GM08714 (cell line): ENCODE data around the gene PABPN1L.

Source experiments
- H3K4me3 ChIP-seq: fragments of 200-500 bp; sonication (Bioruptor generic); 2 replicates; pipeline ENCODE4 v1.5.1; 2014; ENCODE audit warnings: mild to moderate bottlenecking, low read length, inconsistent platforms
- ZNF274 ChIP-seq: IDR thresholded peaks from 2 replicates; pipeline ENCODE4 v1.6.1; 2012; ENCODE audit warnings: mild to moderate bottlenecking, low read depth, low read length

Gene PABPN1L

DNA sequence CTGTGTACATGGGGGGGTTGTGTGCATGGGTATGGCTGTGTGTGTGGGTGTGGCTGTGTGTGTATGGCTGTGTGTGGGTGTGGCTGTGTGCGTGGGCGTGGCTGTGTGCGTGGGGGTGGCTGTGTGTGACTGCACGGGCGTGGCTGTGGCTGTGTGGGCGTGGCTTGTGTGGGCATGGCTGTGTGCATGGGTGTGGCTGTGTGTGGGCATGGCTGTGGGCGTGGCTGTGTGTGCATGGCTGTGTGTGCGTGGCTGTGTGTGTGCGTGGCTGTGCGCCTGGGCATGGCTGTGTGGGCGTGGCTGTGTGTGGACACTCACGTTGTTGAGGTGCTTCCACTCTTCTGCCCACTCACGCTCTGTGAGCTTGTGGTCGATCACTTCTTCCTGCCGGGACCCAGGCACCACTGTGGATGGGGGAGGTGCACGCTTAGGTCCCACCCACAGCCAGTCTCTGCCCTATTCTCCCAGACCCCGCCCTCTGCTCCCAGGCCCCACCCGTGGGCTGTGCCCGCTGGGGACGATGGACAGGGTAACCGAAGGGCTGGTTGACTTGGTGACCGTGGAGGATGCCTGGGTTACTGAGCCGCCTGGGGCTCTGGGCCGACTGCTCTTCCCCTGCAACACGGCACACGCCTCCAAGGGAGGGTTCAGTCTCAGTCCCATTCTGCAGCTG is 16.0 kb upstream of the PABPN1L start:
- no peak for TF ChIP-seq ZNF274

DNA sequence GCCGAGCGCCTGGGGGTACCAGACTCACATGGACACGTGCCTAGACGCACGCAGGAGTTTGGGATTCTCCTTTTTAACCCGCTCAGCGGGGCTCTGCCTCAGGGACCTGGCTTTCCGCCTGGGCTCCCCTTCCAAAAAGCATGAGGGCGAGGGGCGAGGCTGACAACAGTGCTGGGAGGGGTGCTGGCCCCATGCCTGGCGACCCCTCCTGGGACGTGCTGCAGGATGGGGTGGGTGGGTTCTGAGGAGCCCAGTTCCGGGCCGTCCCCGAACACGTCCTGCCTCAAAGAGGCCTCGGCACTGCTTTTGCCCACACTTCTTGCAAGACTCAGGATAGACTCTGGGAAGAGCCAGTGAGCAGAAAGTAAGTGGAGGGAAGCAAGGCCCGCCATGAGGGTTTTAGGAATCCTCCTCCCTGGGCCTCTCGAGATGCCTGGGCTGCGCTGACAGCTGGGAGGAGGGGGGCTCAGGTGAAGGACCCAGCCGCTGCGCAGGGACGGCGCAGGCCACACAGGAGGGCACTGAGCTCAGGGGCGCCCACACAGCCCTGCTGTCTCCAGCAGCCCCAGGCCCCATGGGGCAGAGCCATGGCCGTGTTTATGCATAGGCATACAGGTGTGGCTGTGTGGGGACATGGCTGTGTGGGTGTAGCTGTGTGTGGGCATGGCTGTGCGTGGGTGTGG is 15.4 kb upstream of the PABPN1L start:
- H3K4me3 ChIP-seq, result no peak overlapping the region
- TF ChIP-seq ZNF274, result no peak

More for the DNA sequence above, 16.0 kb upstream of the PABPN1L start:
- H3K4me3 ChIP-seq, result no peak overlapping the region

DNA sequence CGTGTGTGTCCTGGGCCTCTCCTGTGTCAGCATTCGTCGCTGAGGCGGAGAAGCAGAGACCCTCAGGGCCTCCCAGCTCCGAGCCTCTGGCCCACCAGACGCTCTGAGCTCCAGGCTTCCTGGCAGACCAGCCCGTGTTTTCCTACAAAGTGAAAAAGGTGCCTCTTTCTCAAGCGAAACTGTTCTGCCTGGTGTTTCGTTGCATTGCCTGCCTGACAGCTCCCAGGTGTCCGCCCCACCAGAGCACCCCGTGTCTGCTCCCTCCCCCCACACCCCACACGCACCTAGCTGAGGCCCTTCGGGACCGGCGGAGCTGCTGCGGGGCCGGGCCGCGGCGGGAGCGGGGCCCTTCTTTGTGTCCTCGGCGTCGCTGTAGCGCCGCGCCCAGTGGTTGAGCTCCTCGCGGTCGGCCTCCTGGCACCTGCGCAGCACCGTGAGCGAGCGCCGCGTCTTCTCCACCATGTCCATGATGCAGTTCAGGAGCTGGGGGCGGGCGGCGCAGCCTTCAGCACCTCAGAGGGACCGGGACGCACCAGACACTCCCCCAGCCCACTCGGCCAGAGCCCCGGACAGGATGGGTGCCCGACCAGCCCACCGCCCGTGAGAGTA is 14.7 kb upstream of the PABPN1L start:
- TF ChIP-seq ZNF274, result no peak
- H3K4me3 ChIP-seq, result no peak overlapping the region

DNA sequence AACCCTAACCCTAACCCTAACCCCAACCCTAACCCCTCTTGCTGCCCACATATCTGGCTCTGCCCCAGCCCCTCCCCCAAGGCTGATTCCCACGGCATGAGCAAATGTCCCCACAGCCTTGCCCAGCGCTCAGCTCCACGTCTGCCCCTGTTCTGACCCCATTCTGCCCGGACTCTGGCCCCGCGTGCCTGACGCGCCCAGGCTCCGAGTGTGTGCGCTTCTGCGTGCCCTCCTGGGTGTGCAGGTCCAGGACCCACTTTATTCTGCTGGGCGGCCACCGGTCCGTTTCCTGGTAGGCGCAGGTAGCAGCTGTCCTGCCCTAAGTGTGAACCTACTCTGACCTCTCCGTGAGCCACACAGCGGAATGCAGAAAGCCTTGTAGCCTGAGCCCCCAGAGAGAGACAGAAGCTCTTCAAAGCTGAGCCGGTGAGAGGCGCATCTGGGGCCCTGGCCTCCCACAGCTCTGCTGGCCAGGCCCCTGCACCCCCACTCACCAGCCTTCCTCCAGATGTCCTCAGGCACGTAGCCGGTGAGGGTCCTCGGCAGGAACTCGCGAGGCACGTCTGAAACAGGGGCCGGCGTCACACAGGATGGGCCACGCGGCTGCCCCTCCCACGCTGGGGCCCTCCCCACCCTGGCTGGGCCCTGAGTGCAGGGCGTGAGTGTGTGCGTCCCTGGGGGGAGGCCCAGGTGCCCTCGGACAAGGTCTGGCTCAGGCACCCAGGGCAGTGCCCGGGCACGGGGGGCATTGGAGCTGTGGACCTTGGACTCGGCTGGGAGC is 14.0 kb upstream of the PABPN1L start:
- H3K4me3 ChIP-seq, result no peak overlapping the region
- no peak for TF ChIP-seq ZNF274

DNA sequence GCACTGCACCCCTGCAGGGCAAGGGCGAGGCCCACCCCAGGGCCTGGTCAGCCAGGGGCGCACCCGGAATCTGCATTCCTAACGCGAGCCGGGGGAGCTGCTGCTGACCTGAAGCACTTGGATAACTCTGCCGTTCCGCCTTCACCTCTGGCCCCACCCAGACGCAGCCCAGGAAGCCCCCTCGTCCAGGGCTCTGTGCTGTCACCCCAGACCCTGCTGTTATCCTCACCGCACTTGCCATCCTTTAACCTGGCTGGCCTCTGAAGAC is 13.3 kb upstream of the PABPN1L start:
- no peak for TF ChIP-seq ZNF274
- no peak overlapping the region for H3K4me3 ChIP-seq

DNA sequence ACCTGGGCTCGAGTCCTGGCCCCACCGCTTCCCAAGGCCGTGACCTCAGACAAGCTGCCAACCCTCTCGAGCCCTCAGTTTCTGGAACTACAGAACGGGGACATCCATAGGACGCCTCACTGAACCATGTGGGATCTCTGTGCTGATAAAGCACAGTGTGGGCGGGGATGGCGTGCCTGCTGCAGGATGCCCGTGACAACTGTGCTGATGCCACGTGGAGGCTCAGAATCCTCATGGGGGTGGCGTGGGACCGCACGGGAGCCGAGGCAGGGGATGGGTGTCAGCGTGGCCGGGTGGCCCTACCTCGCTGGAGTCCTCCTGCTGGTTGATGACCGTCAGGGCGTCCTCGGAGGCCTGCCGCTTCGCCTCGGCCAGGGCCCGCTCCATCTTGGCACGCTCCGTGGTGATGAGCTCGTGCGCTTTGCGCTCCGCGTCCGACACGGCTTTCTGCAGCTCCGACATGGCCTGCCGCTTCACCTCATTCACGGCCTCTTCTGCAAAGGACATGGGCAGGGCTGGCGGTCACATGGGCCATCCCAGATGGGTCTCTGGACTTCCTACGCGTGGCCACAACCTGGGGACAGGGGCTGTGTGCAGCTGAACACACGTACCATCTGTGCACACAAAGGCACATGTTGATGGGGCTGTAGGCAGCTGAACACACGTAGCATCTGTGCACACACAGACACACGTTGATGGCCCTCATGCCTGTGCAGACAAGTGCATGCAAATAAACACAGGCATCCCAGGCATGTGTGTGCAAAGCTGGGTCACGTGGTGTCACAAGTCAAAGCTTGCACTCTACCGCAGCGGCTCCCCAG is 12.7 kb upstream of the PABPN1L start:
- no peak for TF ChIP-seq ZNF274
- H3K4me3 ChIP-seq, result no peak overlapping the region

DNA sequence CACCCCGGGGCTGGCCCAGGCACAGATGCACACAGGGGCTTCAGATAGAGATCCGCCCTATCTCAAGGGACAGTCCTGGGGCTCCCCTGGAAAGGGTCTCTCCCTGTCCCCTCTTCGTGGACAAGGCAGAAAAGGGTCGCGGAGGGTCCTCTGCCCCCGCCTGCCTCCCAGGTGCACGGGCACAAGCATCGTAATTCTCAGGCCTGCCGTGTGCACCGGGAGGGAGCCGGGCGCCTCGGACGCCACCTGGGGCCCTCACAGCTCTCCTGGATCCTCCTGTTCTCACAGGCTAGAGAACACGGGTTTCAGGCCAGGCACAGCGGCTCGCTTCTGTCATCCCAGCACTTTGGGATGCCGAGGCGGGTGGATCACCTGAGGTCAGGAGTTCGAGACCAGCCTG is 11.9 kb upstream of the PABPN1L start:
- no peak overlapping the region for H3K4me3 ChIP-seq
- TF ChIP-seq ZNF274, result no peak

DNA sequence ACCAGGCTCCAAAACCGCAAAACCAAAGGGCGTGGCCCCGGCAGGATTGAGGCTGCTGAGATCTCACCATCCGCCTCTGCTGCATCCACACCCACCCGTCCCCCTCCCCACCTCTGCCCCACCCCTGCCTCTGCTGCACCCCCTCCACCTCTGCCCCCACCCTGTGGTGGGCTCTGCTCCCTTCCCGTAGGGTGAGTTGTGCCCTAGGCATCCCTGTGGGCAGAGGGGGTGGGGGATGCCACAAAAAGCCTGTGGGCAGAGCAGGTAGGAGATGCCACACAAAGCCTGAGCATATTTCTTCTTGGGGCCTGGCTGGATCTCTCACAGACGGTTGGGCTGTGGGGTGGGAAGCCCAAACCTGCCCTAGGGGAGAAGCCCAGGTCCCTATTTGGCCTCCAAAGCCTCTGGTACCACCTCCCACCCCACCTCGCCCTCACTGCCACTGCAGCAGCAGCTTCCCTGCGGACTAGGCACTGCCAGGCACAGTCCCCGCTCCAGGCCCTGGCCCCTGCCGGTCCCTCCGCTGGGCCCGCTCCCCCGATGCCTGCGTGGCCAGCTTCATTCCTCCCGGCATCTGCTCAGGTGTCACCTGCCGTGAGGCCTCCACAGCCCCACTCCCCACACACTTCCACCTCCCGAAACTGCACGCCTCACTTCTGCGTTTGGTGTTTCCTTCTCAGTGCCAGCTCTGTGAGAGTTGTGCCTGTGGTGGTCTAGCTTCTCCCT is 11.3 kb upstream of the PABPN1L start:
- no peak overlapping the region for H3K4me3 ChIP-seq
- TF ChIP-seq ZNF274, result no peak

DNA sequence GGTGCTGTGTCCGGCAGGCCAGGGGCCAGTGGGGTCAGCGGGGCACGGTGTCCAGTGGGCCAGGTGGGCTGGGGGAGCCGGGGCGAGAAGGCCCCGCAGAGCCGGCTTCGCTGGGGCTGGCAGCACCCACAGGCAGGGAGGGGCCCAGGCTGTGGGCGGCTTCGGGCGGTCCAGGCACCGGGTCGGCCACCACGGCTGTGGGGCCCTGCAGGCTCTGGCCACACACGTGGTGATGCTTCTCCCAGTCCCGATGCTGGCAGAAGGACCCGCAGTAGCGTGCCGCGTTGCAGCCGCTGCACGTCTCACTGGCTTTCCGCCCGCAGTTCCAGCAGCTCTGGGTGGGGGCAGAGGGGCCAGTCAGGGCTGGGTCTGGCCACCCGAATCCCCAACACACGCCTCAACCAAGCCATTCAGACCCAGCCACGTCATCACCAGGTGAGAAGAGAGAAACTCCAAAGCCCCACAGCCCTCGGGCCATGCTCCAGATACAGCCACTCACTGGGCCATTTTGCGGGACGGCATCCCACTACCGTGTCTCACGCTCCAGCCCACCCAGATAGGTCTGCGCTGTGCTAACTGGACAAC is 10.6 kb upstream of the PABPN1L start:
- no peak for TF ChIP-seq ZNF274
- H3K4me3 ChIP-seq, result no peak overlapping the region

DNA sequence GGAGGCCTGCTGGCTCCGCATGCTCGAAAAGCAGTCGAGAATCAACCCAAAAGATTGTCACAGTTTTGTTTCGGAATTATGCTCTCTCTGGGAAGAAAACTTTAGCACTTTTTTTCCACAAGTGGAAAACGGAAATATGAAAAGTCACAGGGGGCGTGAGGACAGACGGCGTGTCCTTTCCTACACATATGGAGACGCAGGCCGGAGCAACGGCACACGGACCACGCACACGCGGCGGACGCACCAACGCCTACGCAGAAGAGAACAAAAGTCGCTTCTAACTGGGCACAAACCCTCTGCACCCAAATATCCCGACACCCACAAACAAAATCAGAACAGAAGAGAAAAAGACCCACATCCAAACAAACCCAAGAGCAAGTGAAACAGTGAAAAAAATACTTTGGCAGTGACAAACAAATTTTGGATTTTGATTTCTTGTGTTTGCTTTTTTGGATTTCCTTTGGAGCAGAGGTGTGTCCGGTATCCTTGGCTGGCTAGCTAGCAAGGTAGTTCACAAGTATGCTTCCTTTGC is 9.3 kb upstream of the PABPN1L start:
- no peak overlapping the region for H3K4me3 ChIP-seq
- TF ChIP-seq ZNF274, result no peak

DNA sequence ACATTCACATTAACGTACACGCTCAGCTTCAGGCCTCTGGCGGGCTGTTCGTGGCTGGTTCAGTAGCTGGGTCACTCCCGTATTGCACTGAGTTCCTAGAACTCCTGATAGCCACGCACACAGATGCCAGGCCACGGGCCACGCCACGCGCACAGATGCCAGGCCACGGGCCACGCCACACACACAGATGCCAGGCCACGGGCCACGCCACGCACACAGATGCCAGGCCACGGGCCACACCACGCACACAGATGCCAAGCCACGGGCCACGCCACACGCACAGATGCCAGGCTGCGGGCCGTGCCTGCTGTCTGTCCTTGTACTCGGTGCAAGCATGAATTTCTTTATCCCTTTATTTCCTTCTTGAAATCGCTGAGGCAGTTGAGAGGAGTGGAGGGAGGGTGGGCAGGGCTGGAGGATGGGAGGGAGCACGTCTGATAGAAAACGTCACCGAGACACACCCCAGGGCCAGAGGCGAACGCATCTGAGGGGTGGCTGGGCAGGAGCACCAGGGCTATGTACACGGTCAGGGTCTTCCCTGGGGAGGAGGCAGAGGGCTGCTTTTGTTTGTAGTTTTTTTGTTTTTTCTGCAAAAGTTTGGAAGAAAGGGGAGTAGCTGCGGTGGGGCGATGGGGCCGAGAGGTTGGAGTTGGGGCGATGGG is 8.6 kb upstream of the PABPN1L start:
- TF ChIP-seq ZNF274, result no peak
- H3K4me3 ChIP-seq, result no peak overlapping the region

DNA sequence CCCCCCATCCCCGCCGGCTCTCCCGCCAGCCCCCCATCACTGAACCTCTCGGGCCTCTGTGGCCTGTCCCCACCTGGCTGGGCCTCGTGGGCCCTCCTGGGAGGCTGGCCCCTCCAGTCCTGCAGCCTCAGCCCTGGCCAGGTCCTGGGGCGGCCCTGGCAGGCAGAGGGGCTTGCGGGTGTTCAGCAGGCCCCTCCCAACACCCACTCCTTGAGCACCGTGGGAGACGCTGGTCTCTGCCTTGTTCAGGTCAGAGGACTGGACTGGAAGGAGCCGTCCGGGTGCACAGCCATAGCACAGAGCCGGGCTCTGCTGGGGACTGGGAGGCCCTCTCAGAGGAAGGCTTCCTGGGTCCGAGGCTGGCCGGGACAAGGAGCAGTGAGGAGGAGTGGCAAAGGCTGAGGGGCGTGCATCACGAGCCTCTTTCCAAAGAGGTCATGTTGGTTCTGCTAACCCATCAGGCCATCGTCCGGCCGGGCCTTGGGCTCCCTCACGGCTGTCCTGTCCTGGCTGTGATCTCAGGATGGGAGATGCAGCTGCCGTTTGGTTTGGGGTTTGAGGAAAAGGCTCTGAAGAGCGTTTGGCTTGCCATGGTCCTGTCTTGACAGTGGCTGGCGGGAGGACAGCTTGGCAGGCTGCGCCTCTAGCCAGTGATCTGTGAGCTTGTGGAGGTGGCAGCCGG is 6.3 kb upstream of the PABPN1L start:
- TF ChIP-seq ZNF274, result no peak
- no peak overlapping the region for H3K4me3 ChIP-seq
